Neural progenitor cell (in vitro differentiated cells): ENCODE measurements around the gene THAP2.

Source experiments
- EZH2 ChIP-seq: fragments of 200-600 bp; sonication (generic); IDR thresholded peaks from 2 replicates; pipeline ENCODE4 v1.6.1; 2017; ENCODE audit warnings: antibody characterized with exemption, mild to moderate bottlenecking, moderate library complexity
- EZH2phosphoT487 ChIP-seq: fragments of 200-600 bp; sonication (generic); IDR thresholded peaks from 2 replicates; pipeline ENCODE4 v1.6.1; 2017; ENCODE audit warnings: antibody characterized with exemption
- TF ChIP-seq, protein P1 (sequence below): fragments of 200-600 bp; sonication (generic); IDR thresholded peaks from 2 replicates; pipeline ENCODE4 v1.5.1; 2017; ENCODE audit warnings: antibody characterized with exemption, mild to moderate bottlenecking

GRCh38 chr12:71656740-71657139 is 7.4 kb upstream of the THAP2 start:
- TF ChIP-seq, protein P1, sequence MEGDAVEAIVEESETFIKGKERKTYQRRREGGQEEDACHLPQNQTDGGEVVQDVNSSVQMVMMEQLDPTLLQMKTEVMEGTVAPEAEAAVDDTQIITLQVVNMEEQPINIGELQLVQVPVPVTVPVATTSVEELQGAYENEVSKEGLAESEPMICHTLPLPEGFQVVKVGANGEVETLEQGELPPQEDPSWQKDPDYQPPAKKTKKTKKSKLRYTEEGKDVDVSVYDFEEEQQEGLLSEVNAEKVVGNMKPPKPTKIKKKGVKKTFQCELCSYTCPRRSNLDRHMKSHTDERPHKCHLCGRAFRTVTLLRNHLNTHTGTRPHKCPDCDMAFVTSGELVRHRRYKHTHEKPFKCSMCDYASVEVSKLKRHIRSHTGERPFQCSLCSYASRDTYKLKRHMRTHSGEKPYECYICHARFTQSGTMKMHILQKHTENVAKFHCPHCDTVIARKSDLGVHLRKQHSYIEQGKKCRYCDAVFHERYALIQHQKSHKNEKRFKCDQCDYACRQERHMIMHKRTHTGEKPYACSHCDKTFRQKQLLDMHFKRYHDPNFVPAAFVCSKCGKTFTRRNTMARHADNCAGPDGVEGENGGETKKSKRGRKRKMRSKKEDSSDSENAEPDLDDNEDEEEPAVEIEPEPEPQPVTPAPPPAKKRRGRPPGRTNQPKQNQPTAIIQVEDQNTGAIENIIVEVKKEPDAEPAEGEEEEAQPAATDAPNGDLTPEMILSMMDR: no peak
- TF ChIP-seq EZH2phosphoT487 (no peak), EZH2 (no peak)
